ENCODE measurements around the gene MARK2. TPM values are rescaled to one million over a fixed set of nuclear protein-coding genes. Genes with fewer than 3 reads are reported as not detected.

The MARK2 gene
- total and polyA plus RNA-seq, 12 donors, result 12.6 to 42.7 (median 37.3) TPM

DNA sequence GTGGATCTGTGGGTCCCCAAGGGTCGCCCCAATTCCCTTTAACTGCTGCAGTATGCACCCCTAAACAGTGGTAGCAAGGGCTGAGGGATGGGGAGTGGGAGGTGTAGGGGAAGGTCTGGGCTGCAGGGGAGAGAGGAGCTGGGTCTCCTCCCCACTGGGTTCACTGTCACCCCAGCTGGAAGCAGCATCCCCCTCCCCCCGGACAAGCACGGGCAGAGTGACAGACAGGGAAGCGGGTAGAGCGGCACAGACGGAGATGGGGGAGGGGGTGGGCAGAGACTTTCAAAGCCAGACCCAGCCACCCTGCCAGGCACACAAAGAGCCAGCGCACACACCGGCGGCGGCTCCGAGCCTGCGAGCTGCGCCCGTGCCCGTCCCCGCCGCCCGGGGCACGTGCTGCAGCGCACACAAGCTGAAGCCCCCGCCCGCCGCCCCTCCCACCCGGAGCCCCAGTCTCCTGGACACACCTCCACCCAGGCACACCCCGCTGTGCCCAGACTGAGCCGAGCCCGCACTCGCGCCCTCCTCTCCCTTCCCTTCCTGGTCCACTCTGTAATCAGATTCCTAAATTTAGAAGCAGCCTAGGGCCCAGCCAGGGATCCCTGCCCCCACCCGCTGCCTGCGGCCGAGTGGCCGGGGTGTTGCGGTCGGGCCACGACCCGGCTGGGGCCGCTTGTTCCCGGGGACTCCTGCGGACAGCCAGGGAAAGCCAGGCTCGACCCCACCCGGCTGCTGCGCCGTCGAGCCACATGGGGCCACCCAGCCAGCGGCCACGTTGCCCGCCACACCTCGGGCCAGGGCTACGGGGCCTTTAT is 79.0 kb downstream of the MARK2 start:
- DNase-seq (peak; percentile 80 to 81), ATAC-seq (peak; percentile 42 to 79 (median 54))
- peak overlapping the region; percentile 35 to 67 (median 60) for H3K4me3 ChIP-seq
- intact Hi-C loops (cut with DNase I), result loop anchor here in 3 of 10 donors (2.0 to 5.0 kb wide), 4 partner anchors 21 to 46 kb away; partner anchors contain the start of gene NAA40 (in 1 of the 3)
- TF ChIP-seq, protein P1, sequence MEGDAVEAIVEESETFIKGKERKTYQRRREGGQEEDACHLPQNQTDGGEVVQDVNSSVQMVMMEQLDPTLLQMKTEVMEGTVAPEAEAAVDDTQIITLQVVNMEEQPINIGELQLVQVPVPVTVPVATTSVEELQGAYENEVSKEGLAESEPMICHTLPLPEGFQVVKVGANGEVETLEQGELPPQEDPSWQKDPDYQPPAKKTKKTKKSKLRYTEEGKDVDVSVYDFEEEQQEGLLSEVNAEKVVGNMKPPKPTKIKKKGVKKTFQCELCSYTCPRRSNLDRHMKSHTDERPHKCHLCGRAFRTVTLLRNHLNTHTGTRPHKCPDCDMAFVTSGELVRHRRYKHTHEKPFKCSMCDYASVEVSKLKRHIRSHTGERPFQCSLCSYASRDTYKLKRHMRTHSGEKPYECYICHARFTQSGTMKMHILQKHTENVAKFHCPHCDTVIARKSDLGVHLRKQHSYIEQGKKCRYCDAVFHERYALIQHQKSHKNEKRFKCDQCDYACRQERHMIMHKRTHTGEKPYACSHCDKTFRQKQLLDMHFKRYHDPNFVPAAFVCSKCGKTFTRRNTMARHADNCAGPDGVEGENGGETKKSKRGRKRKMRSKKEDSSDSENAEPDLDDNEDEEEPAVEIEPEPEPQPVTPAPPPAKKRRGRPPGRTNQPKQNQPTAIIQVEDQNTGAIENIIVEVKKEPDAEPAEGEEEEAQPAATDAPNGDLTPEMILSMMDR (IDR thresholded peaks at IDR 0.05), result no peak
- H3K27me3 ChIP-seq, result peaks cover 0 to 47% (median 0%) of the 10 kb centered on the region in 7 donors
- no peaks in the 10 kb centered on the region for H3K36me3 ChIP-seq
- H3K9me3 ChIP-seq, result no peaks in the 10 kb centered on the region
- WGBS, 2 donors, result 3 to 4% methylated on average over 47 to 50 of the region's 50 CpGs
- peak overlapping the region; percentile 83 to 97 (median 94) for H3K27ac ChIP-seq
- peaks cover 39 to 61% (median 54%) of the 10 kb centered on the region in 9 donors for H3K4me1 ChIP-seq

DNA sequence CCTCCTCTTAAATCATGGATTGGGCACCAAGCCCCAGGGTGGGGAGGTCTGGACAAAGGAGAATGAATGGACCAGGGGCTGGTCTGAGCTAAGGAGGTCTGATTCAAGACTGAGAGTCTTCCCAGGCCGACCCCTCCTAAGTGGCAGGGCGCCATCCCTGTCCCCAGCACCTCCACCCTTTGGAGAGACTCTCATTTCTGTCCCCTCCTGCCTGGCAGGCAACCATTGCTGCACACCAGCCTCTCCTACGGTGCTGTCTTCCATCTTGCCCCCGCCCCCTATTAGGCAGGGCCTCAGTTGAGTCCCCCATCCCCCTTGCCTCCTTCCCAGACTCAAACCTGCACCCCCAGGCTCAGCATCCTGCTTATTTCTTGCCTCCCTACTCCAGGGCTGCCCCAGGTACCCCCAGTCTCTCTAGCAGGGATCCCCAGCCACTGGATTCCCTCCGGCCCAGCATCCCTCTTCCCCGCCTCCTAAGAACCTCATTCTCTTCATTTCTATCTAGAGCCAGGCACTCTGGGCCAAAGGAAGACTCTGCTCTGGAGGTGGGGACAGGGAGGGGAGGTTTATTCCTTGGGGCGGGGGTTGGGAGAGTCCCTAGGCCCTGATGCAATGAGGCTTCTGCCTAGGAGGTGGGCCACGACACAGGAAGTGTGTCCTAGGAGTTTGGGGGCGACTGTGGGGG is 79.7 kb downstream of the MARK2 start:
- 21 to 44% methylated on average over 9 of the region's 9 CpGs for WGBS, 2 donors
- Histone ChIP-seq H3K27ac (peak overlapping the region; percentile 83 to 97 (median 94)), H3K36me3 (no peaks in the 10 kb centered on the region), H3K27me3 (peaks cover 0 to 47% (median 0%) of the 10 kb centered on the region in 7 donors), H3K4me3 (peak overlapping the region in 9 of 10 donors; percentile 27 to 67 (median 60)), H3K9me3 (no peaks in the 10 kb centered on the region), H3K4me1 (peaks cover 39 to 61% (median 54%) of the 10 kb centered on the region in 9 donors)
- intact Hi-C loops (cut with DNase I), result loop anchor here in 2 of 10 donors (2.0 to 5.0 kb wide), 2 partner anchors 20 to 46 kb away; partner anchors contain the start of gene NAA40 (in 1 of the 2)
- TF ChIP-seq, protein P1 (IDR thresholded peaks at IDR 0.05), result no peak
- ATAC-seq (peak in 1 of 8 donors; percentile 1), DNase-seq (peak in 1 of 2 donors; percentile 27)

DNA sequence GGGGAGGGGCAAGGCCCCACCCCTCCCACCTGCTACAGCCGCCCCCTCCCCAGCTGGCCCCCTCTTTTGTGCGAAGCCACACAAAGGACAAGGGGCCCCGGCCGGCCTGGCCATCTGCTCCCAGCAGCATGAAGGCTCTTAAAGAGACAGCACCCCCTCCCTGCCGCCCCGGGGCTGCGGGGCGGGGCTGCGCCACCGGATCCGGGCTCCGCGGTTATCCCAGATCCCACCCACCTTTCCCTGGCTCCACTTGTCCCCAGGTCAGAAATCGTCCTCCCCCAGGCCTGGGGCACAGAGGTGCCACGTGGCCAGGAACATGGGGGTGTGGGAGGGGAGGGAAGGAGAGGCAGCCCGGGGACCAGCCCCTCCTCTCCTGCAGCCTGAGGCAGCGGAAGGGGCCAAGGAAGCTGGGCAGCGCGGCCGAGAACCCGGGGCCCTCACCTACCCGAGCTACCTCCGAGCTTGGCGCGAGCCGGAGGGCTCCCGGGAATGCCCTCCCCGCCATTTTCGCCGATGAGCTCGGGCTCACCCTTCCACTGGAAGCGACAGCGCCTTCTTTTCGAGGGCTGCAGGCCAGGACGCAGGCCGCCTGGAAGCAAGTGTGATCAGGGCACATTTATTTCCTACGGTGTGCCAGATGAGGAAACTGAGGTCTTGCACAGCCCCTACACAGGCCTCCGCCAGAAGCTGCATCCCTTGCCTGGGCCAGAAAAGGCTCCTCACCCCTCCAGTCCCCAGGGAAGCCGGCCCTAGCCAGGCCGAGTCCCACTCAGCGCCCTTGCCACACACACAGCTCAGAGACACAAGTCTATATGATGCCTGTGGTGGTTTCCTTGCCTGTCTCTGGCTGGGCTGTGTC is 80.6 kb downstream of the MARK2 start:
- H3K27me3 ChIP-seq, result peaks cover 0 to 47% (median 0%) of the 10 kb centered on the region in 7 donors
- H3K27ac ChIP-seq, result peak overlapping the region; percentile 83 to 97 (median 94)
- peaks cover 39 to 61% (median 54%) of the 10 kb centered on the region in 9 donors for H3K4me1 ChIP-seq
- 7 to 14% methylated on average over 38 to 40 of the region's 41 CpGs for WGBS, 2 donors
- DNase-seq (peak; percentile 68 to 75), ATAC-seq (peak; percentile 14 to 63 (median 42))
- H3K9me3 ChIP-seq, result no peaks in the 10 kb centered on the region
- intact Hi-C loops (cut with DNase I), result loop anchor here in 3 of 10 donors (2.0 to 5.0 kb wide), 3 partner anchors 19 to 82 kb away; partner anchors contain the start of genes NAA40 (in 2 of the 3) and MARK2 (in 1 of the 3)
- no peaks in the 10 kb centered on the region for H3K36me3 ChIP-seq
- TF ChIP-seq, protein P1 (IDR thresholded peaks at IDR 0.05), result no peak
- peak overlapping the region; percentile 4 to 67 (median 43) for H3K4me3 ChIP-seq

All from heart right ventricle (tissue), 16 donors.